ENCODE results near the gene KTI12.
"Not testable (repeated sequence)": the region's sequence is repeated elsewhere in the genome, so short reads cannot be mapped to it uniquely, and the experiment has no call there.

KTI12 gene

DNA sequence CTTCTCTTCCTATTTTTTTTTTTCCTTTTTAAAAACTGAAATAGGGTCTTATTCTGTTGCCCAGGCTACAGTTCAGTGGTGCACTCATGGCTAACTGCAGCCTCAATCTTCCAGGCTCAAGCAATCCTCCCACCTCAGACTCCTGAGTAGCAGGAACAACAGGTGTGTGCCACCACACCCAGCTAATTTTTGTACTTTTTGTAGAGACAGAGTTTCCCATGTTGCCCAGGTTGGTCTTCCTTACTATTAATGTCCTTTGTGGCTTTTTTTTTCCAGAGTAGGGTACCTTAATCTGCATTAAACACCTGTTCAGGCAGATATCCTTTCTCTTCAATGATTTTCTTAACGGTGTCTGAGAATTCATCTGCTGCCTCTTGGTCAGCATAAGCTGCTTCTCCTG lies 4.3 kb upstream of the KTI12 start:
- Histone ChIP-seq H3K27me3 (ENCODE audit: insufficient read depth, insufficient read length) (no peaks in the 10 kb centered on the region), H3K4me1 (ENCODE audit: insufficient read depth, insufficient read length) (no peaks in the 10 kb centered on the region), H3K36me3 (ENCODE audit: insufficient read depth, insufficient read length, low read length) (peaks cover 57% of the 10 kb centered on the region), H3K9me3 (ENCODE audit: insufficient read depth, low read length) (no peaks in the 10 kb centered on the region), H3K4me3 (ENCODE audit: insufficient read length, low read depth) (no peak overlapping the region), H3K9ac (ENCODE audit: insufficient read length, low read depth) (no peak overlapping the region)
- TF ChIP-seq SUZ12 (IDR thresholded peaks at IDR 0.05; ENCODE audit: extremely low read depth, insufficient read depth, insufficient read length) = no peak
- TF ChIP-seq ZNF274 (IDR thresholded peaks at IDR 0.05; ENCODE audit: low read depth, low read length) = no peak
- no peak for DNase-seq (ENCODE audit: low read depth, low spot score)

DNA sequence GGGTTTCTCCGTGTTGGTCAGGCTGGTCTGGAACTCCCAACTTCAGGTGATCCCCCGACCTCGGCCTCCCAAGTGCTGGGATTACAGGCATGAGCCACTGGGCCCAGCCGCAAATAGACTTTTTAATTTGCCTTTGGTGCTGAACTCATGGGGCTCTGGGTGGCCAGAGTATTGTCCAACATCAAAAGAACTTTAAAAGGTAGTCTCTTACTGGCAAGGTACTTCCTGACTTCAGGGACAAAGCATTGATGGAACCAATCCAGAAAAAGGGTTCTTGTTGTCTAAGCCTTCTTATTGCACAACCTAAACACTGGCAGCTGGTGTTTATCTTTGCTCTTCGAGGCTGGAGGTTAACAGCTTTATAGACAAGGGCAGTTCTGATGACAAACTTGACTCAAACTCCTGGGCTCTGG lies 3.8 kb upstream of the KTI12 start:
- no peak overlapping the region for H3K9ac ChIP-seq (ENCODE audit: insufficient read length, low read depth)
- TF ChIP-seq ZNF274 (IDR thresholded peaks at IDR 0.05; ENCODE audit: low read depth, low read length) (no peak), SUZ12 (IDR thresholded peaks at IDR 0.05; ENCODE audit: extremely low read depth, insufficient read depth, insufficient read length) (no peak), YY1 (IDR thresholded peaks at IDR 0.05; ENCODE audit: insufficient read depth, insufficient read length) (no peak)
- H3K4me1 ChIP-seq (ENCODE audit: insufficient read depth, insufficient read length) = no peaks in the 10 kb centered on the region
- no peak overlapping the region for H3K4me3 ChIP-seq (ENCODE audit: insufficient read length, low read depth)
- H3K36me3 ChIP-seq (ENCODE audit: insufficient read depth, insufficient read length, low read length) = peaks cover 62% of the 10 kb centered on the region
- no peaks in the 10 kb centered on the region for H3K27me3 ChIP-seq (ENCODE audit: insufficient read depth, insufficient read length)
- H3K9me3 ChIP-seq (ENCODE audit: insufficient read depth, low read length) = no peaks in the 10 kb centered on the region
- no peak for DNase-seq (ENCODE audit: low read depth, low spot score)

DNA sequence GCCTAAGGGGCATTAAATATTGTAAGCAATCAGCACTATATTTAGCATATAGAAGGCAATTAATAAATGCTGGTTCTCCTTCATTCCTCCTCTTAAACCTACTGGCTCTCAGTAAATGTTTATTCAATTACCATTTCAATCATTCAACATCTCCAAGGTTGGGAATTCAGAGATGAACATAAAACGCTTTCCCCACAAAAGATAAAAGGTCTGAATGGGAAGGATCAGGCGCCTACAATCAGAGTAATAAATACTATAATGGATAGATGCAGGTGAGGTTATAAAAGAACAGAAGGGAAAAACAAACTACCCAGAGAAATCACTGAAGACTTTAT lies 407 bp upstream of the KTI12 start:
- no peak for TF ChIP-seq SUZ12 (IDR thresholded peaks at IDR 0.05; ENCODE audit: extremely low read depth, insufficient read depth, insufficient read length)
- no peak for TF ChIP-seq YY1 (IDR thresholded peaks at IDR 0.05; ENCODE audit: insufficient read depth, insufficient read length)
- TF ChIP-seq ZNF274 (IDR thresholded peaks at IDR 0.05; ENCODE audit: low read depth, low read length) = no peak
- H3K36me3 ChIP-seq (ENCODE audit: insufficient read depth, insufficient read length, low read length) = peaks cover 57% of the 10 kb centered on the region
- H3K4me3 ChIP-seq (ENCODE audit: insufficient read length, low read depth) = no peak overlapping the region
- H3K4me1 ChIP-seq (ENCODE audit: insufficient read depth, insufficient read length) = no peaks in the 10 kb centered on the region
- no peak overlapping the region for H3K9ac ChIP-seq (ENCODE audit: insufficient read length, low read depth)
- H3K9me3 ChIP-seq (ENCODE audit: insufficient read depth, low read length) = no peaks in the 10 kb centered on the region
- no peak for DNase-seq (ENCODE audit: low read depth, low spot score)
- no peaks in the 10 kb centered on the region for H3K27me3 ChIP-seq (ENCODE audit: insufficient read depth, insufficient read length)

DNA sequence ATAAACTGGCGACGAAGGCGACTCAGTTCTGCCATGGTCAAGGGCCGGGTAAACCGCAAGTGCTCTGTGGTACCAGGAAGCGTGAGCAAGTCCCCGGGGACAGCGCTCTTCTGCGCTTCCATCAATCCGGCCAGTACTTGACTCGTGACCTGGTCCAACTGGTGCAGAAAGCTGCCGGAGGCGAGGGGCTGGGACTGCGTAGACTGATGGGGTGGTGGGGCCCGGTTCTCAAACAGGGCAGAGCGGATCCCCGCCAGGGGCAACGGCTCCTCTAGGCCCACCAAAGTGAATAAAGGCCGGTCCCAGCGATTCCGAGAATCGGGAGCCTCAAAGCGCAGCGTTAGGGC lies 852 bp downstream of the KTI12 start:
- peak overlapping the region; percentile 93 for H3K9ac ChIP-seq (ENCODE audit: insufficient read length, low read depth)
- no peak for TF ChIP-seq ZNF274 (IDR thresholded peaks at IDR 0.05; ENCODE audit: low read depth, low read length)
- TF ChIP-seq SUZ12 (IDR thresholded peaks at IDR 0.05; ENCODE audit: extremely low read depth, insufficient read depth, insufficient read length) = no peak
- no peak for TF ChIP-seq YY1 (IDR thresholded peaks at IDR 0.05; ENCODE audit: insufficient read depth, insufficient read length)
- no peaks in the 10 kb centered on the region for H3K4me1 ChIP-seq (ENCODE audit: insufficient read depth, insufficient read length)
- no peak for DNase-seq (ENCODE audit: low read depth, low spot score)
- H3K4me3 ChIP-seq (ENCODE audit: insufficient read length, low read depth) = peak overlapping the region; percentile 78
- H3K9me3 ChIP-seq (ENCODE audit: insufficient read depth, low read length) = no peaks in the 10 kb centered on the region
- peaks cover 49% of the 10 kb centered on the region for H3K36me3 ChIP-seq (ENCODE audit: insufficient read depth, insufficient read length, low read length)
- H3K27me3 ChIP-seq (ENCODE audit: insufficient read depth, insufficient read length) = no peaks in the 10 kb centered on the region

DNA sequence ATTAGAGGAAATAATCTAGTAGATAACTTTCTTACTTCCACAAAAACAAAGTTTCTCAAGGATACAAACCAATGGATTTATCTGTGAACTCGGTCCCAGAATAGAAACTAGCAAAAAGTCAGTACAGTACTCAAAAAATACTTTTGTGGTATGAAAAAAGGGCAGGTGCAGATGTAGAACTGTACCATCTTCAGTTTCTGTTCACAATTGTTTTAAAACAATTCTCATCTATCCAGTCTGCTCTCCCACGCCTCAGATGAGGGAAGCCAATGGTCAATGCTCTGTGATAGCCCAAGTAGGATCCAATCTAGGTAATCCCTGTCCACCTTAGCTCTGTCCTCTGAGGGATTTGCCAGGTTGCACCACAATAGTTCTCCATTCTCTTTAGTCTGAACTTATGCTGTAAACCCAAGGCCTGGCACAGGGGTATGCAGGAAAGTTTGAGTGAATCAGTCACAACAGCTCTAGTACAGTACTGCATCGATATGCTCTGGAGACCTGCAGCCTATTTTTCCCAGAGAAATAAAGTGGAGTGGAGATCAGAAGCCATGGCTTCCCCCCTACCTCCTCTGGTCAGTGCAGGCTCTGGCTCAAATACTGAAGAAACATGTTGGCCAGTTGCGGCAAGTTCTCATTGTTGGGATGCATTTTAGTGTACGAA lies 1.4 kb downstream of the KTI12 start:
- no peaks in the 10 kb centered on the region for H3K9me3 ChIP-seq (ENCODE audit: insufficient read depth, low read length)
- no peaks in the 10 kb centered on the region for H3K27me3 ChIP-seq (ENCODE audit: insufficient read depth, insufficient read length)
- DNase-seq (ENCODE audit: low read depth, low spot score) = no peak
- TF ChIP-seq YY1 (IDR thresholded peaks at IDR 0.05; ENCODE audit: insufficient read depth, insufficient read length) (no peak), SUZ12 (IDR thresholded peaks at IDR 0.05; ENCODE audit: extremely low read depth, insufficient read depth, insufficient read length) (no peak), ZNF274 (IDR thresholded peaks at IDR 0.05; ENCODE audit: low read depth, low read length) (no peak)
- peaks cover 48% of the 10 kb centered on the region for H3K36me3 ChIP-seq (ENCODE audit: insufficient read depth, insufficient read length, low read length)
- H3K4me3 ChIP-seq (ENCODE audit: insufficient read length, low read depth) = peak overlapping the region; percentile 78
- H3K9ac ChIP-seq (ENCODE audit: insufficient read length, low read depth) = peak overlapping the region; percentile 93
- no peaks in the 10 kb centered on the region for H3K4me1 ChIP-seq (ENCODE audit: insufficient read depth, insufficient read length)

DNA sequence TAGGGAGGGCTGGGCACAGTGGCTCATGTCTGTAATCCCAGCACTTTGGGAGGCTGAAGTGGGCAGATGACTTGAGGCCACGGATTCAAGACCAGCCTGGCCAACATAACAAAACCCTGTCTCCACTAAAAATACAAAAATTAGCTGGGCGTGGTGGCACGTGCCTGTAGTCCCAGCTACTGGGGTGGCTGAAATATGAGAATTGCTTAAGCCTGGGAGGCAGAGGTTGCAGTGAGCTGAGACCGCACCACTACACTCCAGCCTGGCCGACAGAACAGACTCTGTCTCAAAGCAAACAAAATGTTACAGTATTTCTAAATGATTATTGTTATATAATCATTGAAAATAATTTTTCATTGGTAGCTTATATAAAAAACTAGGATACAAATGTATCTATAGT lies 4.8 kb downstream of the KTI12 start:
- H3K36me3 ChIP-seq (ENCODE audit: insufficient read depth, insufficient read length, low read length) = peaks cover 59% of the 10 kb centered on the region
- H3K4me3 ChIP-seq (ENCODE audit: insufficient read length, low read depth); H3K9me3 ChIP-seq (ENCODE audit: insufficient read depth, low read length); H3K9ac ChIP-seq (ENCODE audit: insufficient read length, low read depth); H3K27me3 ChIP-seq (ENCODE audit: insufficient read depth, insufficient read length); DNase-seq (ENCODE audit: low read depth, low spot score); H3K4me1 ChIP-seq (ENCODE audit: insufficient read depth, insufficient read length): not testable (repeated sequence)

DNA sequence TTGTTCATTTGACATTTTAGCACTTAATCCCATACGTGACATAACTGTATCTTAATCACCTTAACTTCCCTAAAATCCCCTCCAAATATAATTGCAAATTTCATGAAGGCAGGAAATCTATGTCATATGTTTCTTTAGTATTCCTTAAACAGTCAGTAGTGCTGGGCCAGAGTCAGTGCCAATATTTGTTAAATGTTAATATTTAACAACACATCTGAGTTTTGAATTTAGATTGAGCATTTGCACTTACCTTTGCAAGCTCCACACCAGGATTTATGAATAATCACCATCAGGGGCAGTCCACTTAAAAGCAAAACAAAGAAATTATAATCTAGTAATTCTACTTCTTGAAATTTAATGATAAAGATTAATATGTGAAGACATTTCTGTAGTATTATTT lies 5.3 kb downstream of the KTI12 start:
- peaks cover 59% of the 10 kb centered on the region for H3K36me3 ChIP-seq (ENCODE audit: insufficient read depth, insufficient read length, low read length)

DNA sequence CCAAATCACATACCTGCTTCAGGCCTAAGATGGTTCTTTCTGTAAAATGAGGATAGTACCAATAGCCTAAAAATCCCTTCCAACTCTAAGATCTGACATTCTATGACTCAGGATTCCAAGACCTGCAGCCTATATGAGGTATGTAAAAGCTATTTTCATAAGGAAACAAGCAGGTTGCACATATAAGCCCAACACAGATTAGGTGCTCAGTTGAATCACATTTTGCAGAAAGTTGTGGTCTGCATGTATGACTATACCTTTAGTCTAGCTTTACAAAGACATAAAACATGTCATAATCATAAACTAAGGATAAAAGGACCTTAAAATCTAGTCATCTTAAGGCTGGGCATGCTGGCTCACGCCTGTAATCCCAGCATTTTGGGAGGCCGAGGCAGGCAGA lies 7.3 kb downstream of the KTI12 start:
- Histone ChIP-seq H3K4me3 (ENCODE audit: insufficient read length, low read depth) (no peak overlapping the region), H3K36me3 (ENCODE audit: insufficient read depth, insufficient read length, low read length) (peaks cover 54% of the 10 kb centered on the region), H3K27me3 (ENCODE audit: insufficient read depth, insufficient read length) (no peaks in the 10 kb centered on the region), H3K4me1 (ENCODE audit: insufficient read depth, insufficient read length) (no peaks in the 10 kb centered on the region), H3K9me3 (ENCODE audit: insufficient read depth, low read length) (no peaks in the 10 kb centered on the region), H3K9ac (ENCODE audit: insufficient read length, low read depth) (no peak overlapping the region)
- no peak for TF ChIP-seq YY1 (IDR thresholded peaks at IDR 0.05; ENCODE audit: insufficient read depth, insufficient read length)
- no peak for TF ChIP-seq SUZ12 (IDR thresholded peaks at IDR 0.05; ENCODE audit: extremely low read depth, insufficient read depth, insufficient read length)
- no peak for TF ChIP-seq ZNF274 (IDR thresholded peaks at IDR 0.05; ENCODE audit: low read depth, low read length)
- no peak for DNase-seq (ENCODE audit: low read depth, low spot score)

More for the DNA sequence above, 5.3 kb downstream of the KTI12 start:
- TF ChIP-seq YY1 (IDR thresholded peaks at IDR 0.05; ENCODE audit: insufficient read depth, insufficient read length) = no peak
- TF ChIP-seq SUZ12 (IDR thresholded peaks at IDR 0.05; ENCODE audit: extremely low read depth, insufficient read depth, insufficient read length) = no peak
- no peak for TF ChIP-seq ZNF274 (IDR thresholded peaks at IDR 0.05; ENCODE audit: low read depth, low read length)
- H3K9me3 ChIP-seq (ENCODE audit: insufficient read depth, low read length) = no peaks in the 10 kb centered on the region
- DNase-seq (ENCODE audit: low read depth, low spot score) = no peak
- H3K9ac ChIP-seq (ENCODE audit: insufficient read length, low read depth) = no peak overlapping the region
- no peaks in the 10 kb centered on the region for H3K27me3 ChIP-seq (ENCODE audit: insufficient read depth, insufficient read length)
- H3K4me3 ChIP-seq (ENCODE audit: insufficient read length, low read depth) = no peak overlapping the region
- no peaks in the 10 kb centered on the region for H3K4me1 ChIP-seq (ENCODE audit: insufficient read depth, insufficient read length)

All from NT2/D1 (cell line).